GM21390 (cell line): ENCODE data around the gene UBL3.
A peak's percentile ranks its signal among the peaks of the same experiment; 100 is the strongest.

ENCODE experiments used
- ATAC-seq: cut with Tn5 transposase; IDR thresholded peaks from one replicate; pipeline ENCODE4 v1.9.1; 2021; ENCODE audit not compliant: unreplicated experiment

The UBL3 gene

GRCh38 chr13:29760544-29760943 is 89.9 kb downstream of the UBL3 start:
- no peak for ATAC-seq

- ATAC-seq, result peak; percentile 88
Measured at GRCh38 chr13:29758531-29759114, 91.8 kb downstream of the UBL3 start.

DNA sequence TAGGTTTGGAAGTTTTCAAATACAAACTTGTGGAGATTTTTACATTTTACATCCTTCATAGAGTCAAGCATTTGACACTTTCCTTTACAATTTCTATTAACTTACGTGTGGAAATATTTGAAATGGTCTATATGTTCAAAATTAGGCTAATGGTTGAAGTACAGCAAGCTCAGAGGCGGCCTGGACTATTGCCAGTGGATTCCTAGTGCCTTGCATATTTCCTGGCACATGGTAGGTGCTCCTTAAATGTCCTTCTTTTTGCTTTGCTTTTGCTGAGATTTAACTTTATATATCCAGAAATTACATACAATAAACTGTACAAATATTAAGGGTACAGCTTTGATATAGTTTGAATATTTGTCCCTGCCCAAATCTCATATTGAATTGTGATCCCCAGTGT is 93.9 kb downstream of the UBL3 start:
- ATAC-seq, result no peak

GRCh38 chr13:29754473-29754806 is 96.0 kb downstream of the UBL3 start:
- no peak for ATAC-seq

GRCh38 chr13:29753618-29754472 is 96.6 kb downstream of the UBL3 start:
- no peak for ATAC-seq

- no peak for ATAC-seq
Measured at GRCh38 chr13:29752175-29752574, 98.2 kb downstream of the UBL3 start.

- ATAC-seq, result no peak
Measured at GRCh38 chr13:29750183-29750530, 100.3 kb downstream of the UBL3 start.

GRCh38 chr13:29749401-29750182 is 100.8 kb downstream of the UBL3 start:
- ATAC-seq, result no peak

GRCh38 chr13:29748097-29748496 is 102.3 kb downstream of the UBL3 start:
- ATAC-seq, result no peak

DNA sequence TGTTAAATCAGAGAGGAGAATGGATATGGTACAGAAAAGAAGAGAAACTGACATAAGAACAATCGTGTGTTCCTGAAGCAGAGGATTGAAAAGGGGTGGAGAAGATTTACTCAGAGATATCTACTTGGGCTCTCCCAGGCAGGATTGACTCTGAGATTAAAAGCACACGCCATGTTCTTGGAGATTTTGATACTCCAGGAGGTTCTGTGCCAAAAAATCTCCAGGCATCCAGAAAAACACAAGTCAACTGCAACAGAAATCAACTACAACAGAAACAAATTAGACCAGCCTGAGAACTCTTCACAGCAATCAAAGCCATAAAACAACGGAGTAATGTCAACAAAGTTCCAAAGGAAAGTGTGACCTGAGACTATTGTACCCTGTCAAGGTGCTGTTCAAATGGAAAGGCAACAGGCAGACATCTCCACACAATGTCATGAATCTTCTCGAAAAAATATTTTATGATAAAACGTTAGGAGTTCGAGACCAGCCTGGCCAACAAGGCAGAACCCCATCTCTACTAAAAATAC is 104.2 kb downstream of the UBL3 start:
- ATAC-seq, result no peak

- ATAC-seq, result no peak
Measured at GRCh38 chr13:29745704-29746103, 104.7 kb downstream of the UBL3 start.

DNA sequence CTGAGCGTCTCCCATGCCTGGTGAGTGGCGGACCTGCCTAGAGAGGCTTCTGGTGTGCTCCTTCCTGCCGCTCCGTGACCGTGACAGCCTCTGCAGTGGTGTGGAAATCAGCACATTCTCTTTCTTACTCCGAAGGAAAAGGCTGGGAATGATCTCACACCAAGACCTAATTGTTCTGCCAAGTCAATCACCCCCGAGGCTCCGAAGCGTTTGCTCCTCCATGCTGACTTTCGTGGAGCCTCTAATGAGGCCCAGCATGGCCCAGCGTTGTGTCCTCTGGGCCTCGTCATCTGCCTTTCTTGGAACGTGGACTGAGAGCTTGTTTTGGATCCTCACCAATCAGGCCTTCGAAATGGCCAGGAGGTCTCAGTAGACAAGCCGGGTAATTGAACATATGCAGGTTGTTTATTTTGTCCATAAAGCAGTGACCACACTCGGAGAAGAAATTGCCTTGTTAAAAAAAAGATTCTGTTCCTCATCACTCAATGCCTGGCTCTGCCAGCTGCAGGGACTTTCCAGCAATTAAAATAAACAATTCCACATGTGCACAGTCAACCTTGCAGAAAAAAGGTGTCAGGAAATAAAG is 107.1 kb downstream of the UBL3 start:
- no peak for ATAC-seq

DNA sequence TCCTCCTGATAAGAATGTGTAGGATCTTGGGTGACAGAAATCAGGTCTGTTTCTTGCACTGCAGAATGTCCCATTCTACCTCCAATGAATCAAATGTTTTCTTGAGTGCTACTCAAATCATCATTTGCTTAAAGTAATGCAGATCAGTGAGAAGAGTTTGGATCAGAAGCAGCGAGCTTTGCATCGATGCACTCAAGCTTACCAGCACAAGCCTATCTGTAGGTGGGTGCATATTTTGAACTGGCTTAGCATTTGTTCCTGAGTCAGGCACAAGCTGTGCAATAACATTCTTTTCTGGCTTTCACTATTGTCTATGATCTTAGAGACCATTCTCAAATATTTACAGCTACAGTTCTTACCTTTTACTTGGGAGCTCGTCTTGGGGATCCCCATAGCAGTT is 109.5 kb downstream of the UBL3 start:
- no peak for ATAC-seq

GRCh38 chr13:29737061-29737460 is 113.4 kb downstream of the UBL3 start:
- no peak for ATAC-seq

DNA sequence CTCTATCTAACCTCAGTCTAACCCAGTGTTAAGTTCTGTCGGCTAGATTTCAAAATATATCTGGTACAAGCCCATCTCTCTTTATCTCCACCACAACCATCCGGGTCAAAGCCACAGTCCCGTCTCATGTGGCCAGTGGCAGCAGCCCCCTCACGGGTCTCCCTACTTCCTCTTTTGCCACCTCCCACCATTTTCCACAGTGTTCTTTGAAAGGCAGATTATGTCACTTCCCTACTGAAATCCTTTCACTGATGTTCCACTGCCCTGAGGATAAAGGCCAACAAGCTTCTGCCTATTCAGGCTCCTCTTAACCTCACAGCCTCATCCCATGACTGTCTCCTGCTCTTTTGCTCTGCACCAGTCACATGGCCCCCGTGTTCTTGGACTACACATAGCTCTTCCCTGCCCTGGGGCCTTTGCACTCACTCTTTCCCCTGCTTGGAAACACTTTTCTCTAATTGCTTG is 117.2 kb downstream of the UBL3 start:
- ATAC-seq, result no peak

DNA sequence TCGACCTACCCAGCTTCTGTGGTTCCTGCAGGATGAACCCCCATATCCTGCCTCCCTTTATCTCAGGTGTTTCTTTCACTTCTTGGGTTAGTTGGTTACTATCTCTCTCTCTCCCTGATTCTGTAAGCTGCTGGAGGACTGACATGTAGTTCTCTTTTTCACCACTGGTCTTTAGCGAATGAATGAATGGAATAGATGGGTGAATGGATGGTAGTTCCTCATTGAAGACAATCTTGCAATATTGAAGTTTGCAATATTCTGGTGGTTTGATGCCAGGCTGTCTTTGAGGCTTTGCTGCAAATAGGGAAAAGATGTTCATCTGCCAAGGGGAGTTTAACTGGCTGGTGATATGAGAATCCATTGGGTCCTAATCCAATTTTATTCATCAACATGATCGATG is 120.2 kb downstream of the UBL3 start:
- no peak for ATAC-seq

DNA sequence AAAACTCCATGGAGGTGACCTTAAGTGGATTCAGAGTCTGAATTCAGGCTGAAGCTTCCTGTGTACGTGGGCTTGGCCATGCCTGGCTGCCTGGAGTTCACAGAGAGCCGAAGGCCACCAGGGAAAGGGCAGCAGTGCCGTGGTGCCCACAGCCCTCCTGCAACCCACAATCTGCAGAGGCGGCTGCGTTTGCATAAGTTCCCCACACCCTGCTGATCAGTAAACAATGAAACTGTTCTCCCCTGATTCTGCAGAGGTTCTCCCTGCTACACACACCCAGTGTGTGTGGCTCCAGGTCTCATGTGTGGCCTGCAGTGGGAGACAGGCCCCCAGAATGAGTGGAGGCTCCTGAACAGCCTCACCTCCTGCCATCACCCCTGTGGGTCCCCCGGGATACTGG is 128.0 kb downstream of the UBL3 start:
- ATAC-seq, result no peak

- ATAC-seq, result no peak
Measured at GRCh38 chr13:29721766-29722165, 128.7 kb downstream of the UBL3 start.

DNA sequence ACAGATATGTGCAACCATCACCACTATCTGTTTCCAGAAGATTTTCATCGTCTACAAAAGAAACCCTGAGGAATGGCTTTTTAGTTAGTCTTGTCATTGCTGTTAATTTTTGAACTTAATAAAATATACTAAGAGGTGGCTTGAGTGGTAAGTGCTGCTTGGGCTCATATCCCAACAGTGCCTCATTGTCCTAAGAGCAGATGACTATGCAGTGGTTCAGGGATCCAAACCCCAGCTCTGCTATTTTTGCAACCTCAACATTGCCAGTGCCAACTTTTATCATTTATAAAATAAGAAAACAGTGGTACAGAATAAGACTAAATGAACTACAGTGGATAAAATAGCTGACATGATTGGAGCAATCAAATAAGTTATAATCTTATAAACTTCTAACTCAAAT is 131.7 kb downstream of the UBL3 start:
- no peak for ATAC-seq

DNA sequence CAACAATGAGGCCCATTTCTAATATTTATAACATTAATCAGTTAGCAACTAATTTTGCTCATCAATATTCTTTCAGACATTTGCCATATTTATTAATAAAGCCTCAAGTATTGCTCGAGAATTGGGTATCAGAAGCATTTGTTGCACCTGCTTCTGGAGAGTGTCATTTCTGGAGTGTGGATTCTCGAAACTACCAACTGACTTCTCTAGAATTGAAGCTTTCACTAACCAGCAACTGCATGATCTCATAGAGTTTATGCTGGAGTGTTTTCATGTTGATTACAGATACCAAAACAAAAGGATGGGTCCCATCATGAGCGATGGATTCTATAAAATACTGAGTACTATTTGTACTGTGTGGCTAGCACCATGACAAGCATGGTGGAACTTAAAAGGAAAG is 133.9 kb downstream of the UBL3 start:
- ATAC-seq, result no peak
